ENCODE measurements around the gene MESP2. TPM values are rescaled to one million over a fixed set of nuclear protein-coding genes. Genes with fewer than 3 reads are reported as not detected.

The MESP2 gene
- polyA plus RNA-seq, 1 donor from 2014 or later, result not detected

DNA sequence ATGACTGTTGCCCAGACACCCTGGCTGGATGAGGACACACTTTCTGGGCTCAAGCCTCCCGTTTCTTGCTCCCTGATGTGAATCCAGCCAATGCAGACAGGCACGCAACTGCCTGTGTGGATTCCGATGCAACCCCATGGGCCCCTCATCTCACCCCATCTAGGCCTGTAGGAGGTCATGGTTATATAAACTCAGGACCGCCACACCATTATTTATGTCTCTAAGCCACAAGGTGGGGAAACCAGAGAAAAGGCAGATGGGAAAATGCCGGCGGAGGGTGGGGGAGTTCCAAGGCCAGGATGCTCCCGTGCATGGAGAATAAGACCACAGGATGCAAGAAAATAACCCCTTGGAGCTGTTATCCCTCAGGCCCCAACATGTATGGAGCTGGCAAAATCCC lies 27.1 kb upstream of the MESP2 start:
- Histone ChIP-seq H4K20me1 (ENCODE audit: insufficient read depth) (no peaks in the 10 kb centered on the region), H3K9me3 (ENCODE audit: low read length) (no peaks in the 10 kb centered on the region), H3K9me2 (ENCODE audit: insufficient read depth, low read length) (no peaks in the 10 kb centered on the region), H3K79me2 (replicated peaks; ENCODE audit: insufficient read depth, low read length) (no peaks in the 10 kb centered on the region), H3K27me3 (ENCODE audit: insufficient read depth, low read depth, low read length) (peaks cover 42% of the 10 kb centered on the region), H2AFZ (ENCODE audit: low read depth, low read length) (no peak overlapping the region), H3F3A (ENCODE audit: insufficient read depth, low read length, poor library complexity, severe bottlenecking) (no peaks in the 10 kb centered on the region), H3K9ac (ENCODE audit: low read length) (no peak overlapping the region), H3K27ac (ENCODE audit: low read length) (no peak overlapping the region), H3K36me3 (ENCODE audit: insufficient read depth, low read length) (no peaks in the 10 kb centered on the region), H3K4me2 (ENCODE audit: low read length) (no peak overlapping the region), H3K4me3 (ENCODE audit: low read length) (no peak overlapping the region)
- TF ChIP-seq RAD21 (conservative IDR thresholded peaks at IDR 0.05), result no peak
- TF ChIP-seq MXI1 (conservative IDR thresholded peaks at IDR 0.05; ENCODE audit: poor library complexity, severe bottlenecking), result no peak
- no peak for TF ChIP-seq EZH2 (IDR thresholded peaks at IDR 0.05; ENCODE audit: borderline replicate concordance, insufficient read depth, low read length, poor library complexity, severe bottlenecking)
- TF ChIP-seq, protein P1, sequence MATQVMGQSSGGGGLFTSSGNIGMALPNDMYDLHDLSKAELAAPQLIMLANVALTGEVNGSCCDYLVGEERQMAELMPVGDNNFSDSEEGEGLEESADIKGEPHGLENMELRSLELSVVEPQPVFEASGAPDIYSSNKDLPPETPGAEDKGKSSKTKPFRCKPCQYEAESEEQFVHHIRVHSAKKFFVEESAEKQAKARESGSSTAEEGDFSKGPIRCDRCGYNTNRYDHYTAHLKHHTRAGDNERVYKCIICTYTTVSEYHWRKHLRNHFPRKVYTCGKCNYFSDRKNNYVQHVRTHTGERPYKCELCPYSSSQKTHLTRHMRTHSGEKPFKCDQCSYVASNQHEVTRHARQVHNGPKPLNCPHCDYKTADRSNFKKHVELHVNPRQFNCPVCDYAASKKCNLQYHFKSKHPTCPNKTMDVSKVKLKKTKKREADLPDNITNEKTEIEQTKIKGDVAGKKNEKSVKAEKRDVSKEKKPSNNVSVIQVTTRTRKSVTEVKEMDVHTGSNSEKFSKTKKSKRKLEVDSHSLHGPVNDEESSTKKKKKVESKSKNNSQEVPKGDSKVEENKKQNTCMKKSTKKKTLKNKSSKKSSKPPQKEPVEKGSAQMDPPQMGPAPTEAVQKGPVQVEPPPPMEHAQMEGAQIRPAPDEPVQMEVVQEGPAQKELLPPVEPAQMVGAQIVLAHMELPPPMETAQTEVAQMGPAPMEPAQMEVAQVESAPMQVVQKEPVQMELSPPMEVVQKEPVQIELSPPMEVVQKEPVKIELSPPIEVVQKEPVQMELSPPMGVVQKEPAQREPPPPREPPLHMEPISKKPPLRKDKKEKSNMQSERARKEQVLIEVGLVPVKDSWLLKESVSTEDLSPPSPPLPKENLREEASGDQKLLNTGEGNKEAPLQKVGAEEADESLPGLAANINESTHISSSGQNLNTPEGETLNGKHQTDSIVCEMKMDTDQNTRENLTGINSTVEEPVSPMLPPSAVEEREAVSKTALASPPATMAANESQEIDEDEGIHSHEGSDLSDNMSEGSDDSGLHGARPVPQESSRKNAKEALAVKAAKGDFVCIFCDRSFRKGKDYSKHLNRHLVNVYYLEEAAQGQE (IDR thresholded peaks at IDR 0.05; ENCODE audit: borderline replicate concordance), result no peak
- TF ChIP-seq TAF1 (IDR thresholded peaks at IDR 0.05; ENCODE audit: low read depth), result no peak
- TF ChIP-seq POLR2AphosphoS5 (IDR thresholded peaks at IDR 0.05), result no peak
- TF ChIP-seq SMC3 (conservative IDR thresholded peaks at IDR 0.05; ENCODE audit: poor library complexity), result no peak
- no peak for TF ChIP-seq CTCF (IDR thresholded peaks at IDR 0.05; ENCODE audit: poor library complexity, severe bottlenecking)
- no peak for TF ChIP-seq EP300 (conservative IDR thresholded peaks at IDR 0.05; ENCODE audit: poor library complexity, severe bottlenecking)

GRCh38 chr15:89749526-89749925 lies 26.6 kb upstream of the MESP2 start:
- Histone ChIP-seq H3K4me3 (ENCODE audit: low read length) (peak overlapping the region; percentile 69), H3K9me3 (ENCODE audit: low read length) (no peaks in the 10 kb centered on the region), H3K4me2 (ENCODE audit: low read length) (no peak overlapping the region), H4K20me1 (ENCODE audit: insufficient read depth) (no peaks in the 10 kb centered on the region), H3K9me2 (ENCODE audit: insufficient read depth, low read length) (no peaks in the 10 kb centered on the region), H3K79me2 (replicated peaks; ENCODE audit: insufficient read depth, low read length) (no peaks in the 10 kb centered on the region), H3K27ac (ENCODE audit: low read length) (no peak overlapping the region), H3K27me3 (ENCODE audit: insufficient read depth, low read depth, low read length) (peaks cover 42% of the 10 kb centered on the region), H3K36me3 (ENCODE audit: insufficient read depth, low read length) (no peaks in the 10 kb centered on the region), H3F3A (ENCODE audit: insufficient read depth, low read length, poor library complexity, severe bottlenecking) (no peaks in the 10 kb centered on the region), H2AFZ (ENCODE audit: low read depth, low read length) (no peak overlapping the region), H3K9ac (ENCODE audit: low read length) (no peak overlapping the region)
- TF ChIP-seq RAD21 (conservative IDR thresholded peaks at IDR 0.05) (no peak), SMC3 (conservative IDR thresholded peaks at IDR 0.05; ENCODE audit: poor library complexity) (no peak), EZH2 (IDR thresholded peaks at IDR 0.05; ENCODE audit: borderline replicate concordance, insufficient read depth, low read length, poor library complexity, severe bottlenecking) (no peak), TAF1 (IDR thresholded peaks at IDR 0.05; ENCODE audit: low read depth) (no peak), CTCF (IDR thresholded peaks at IDR 0.05; ENCODE audit: poor library complexity, severe bottlenecking) (no peak), POLR2AphosphoS5 (IDR thresholded peaks at IDR 0.05) (no peak), EP300 (conservative IDR thresholded peaks at IDR 0.05; ENCODE audit: poor library complexity, severe bottlenecking) (no peak), MXI1 (conservative IDR thresholded peaks at IDR 0.05; ENCODE audit: poor library complexity, severe bottlenecking) (no peak)
- TF ChIP-seq, protein P1 (IDR thresholded peaks at IDR 0.05; ENCODE audit: borderline replicate concordance), result no peak

Measured in neural cell (in vitro differentiated cells).